ENCODE data around the gene CMSS1.
A peak's percentile ranks its signal among the peaks of the same experiment; 100 is the strongest.

CMSS1 gene

GRCh38 chr3:99864289-99864688 is 46.6 kb downstream of the CMSS1 start:
- no peaks in the 10 kb centered on the region for H3K9me2 ChIP-seq (replicated peaks; ENCODE audit: low read depth, low read length)
- H3K36me3 ChIP-seq (ENCODE audit: insufficient read depth, low read length): no peaks in the 10 kb centered on the region
- H3K27me3 ChIP-seq (ENCODE audit: insufficient read depth, low read length, poor library complexity, severe bottlenecking): no peaks in the 10 kb centered on the region
- H4K20me1 ChIP-seq (ENCODE audit: insufficient read depth, low read length, poor library complexity, severe bottlenecking): peaks cover 3% of the 10 kb centered on the region
- H3F3A ChIP-seq (ENCODE audit: low read depth): 0 out of 2 replicates have a peak, but pooled peaks cover 3% of the 10 kb centered on the region
- no peak overlapping the region for H2AFZ ChIP-seq (ENCODE audit: low read length)
- peaks cover 31% of the 10 kb centered on the region for H3K4me1 ChIP-seq (ENCODE audit: insufficient read depth, low read length, poor library complexity, severe bottlenecking)
- no peaks in the 10 kb centered on the region for H3K79me2 ChIP-seq (ENCODE audit: insufficient read depth, low read length)
- H3K4me2 ChIP-seq (ENCODE audit: low read depth, low read length, poor library complexity, severe bottlenecking): no peak overlapping the region
- H3K9me3 ChIP-seq (ENCODE audit: insufficient read depth, low read depth, low read length): no peaks in the 10 kb centered on the region
- H3K4me3 ChIP-seq (ENCODE audit: low read length, poor library complexity, severe bottlenecking): no peak overlapping the region
- no peak overlapping the region for H3K9ac ChIP-seq (ENCODE audit: low read depth, low read length, poor library complexity, severe bottlenecking)
- TF ChIP-seq EZH2phosphoT487 (IDR thresholded peaks at IDR 0.05; ENCODE audit: borderline replicate concordance): no peak
- TF ChIP-seq CTCF (conservative IDR thresholded peaks at IDR 0.05; ENCODE audit: low read length): no peak

- no peaks in the 10 kb centered on the region for H3K36me3 ChIP-seq (ENCODE audit: insufficient read depth, low read length)
Measured at GRCh38 chr3:99865321-99865720, 47.7 kb downstream of the CMSS1 start.

GRCh38 chr3:99866261-99866761 is 48.6 kb downstream of the CMSS1 start:
- H3K4me2 ChIP-seq (ENCODE audit: low read depth, low read length, poor library complexity, severe bottlenecking): peak overlapping the region; percentile 56
- no peaks in the 10 kb centered on the region for H3K79me2 ChIP-seq (ENCODE audit: insufficient read depth, low read length)
- no peaks in the 10 kb centered on the region for H3K9me2 ChIP-seq (replicated peaks; ENCODE audit: low read depth, low read length)

More at GRCh38 chr3:99865321-99865720, 47.7 kb downstream of the CMSS1 start:
- Histone ChIP-seq H3K4me3 (ENCODE audit: low read length, poor library complexity, severe bottlenecking) (no peak overlapping the region), H3K9ac (ENCODE audit: low read depth, low read length, poor library complexity, severe bottlenecking) (no peak overlapping the region), H3F3A (ENCODE audit: low read depth) (0 out of 2 replicates have a peak, but pooled peaks cover 3% of the 10 kb centered on the region), H3K9me2 (replicated peaks; ENCODE audit: low read depth, low read length) (no peaks in the 10 kb centered on the region), H3K79me2 (ENCODE audit: insufficient read depth, low read length) (no peaks in the 10 kb centered on the region), H4K20me1 (ENCODE audit: insufficient read depth, low read length, poor library complexity, severe bottlenecking) (peaks cover 3% of the 10 kb centered on the region), H3K4me2 (ENCODE audit: low read depth, low read length, poor library complexity, severe bottlenecking) (no peak overlapping the region), H3K27me3 (ENCODE audit: insufficient read depth, low read length, poor library complexity, severe bottlenecking) (no peaks in the 10 kb centered on the region), H2AFZ (ENCODE audit: low read length) (no peak overlapping the region), H3K4me1 (ENCODE audit: insufficient read depth, low read length, poor library complexity, severe bottlenecking) (peaks cover 31% of the 10 kb centered on the region), H3K9me3 (ENCODE audit: insufficient read depth, low read depth, low read length) (no peaks in the 10 kb centered on the region)
- TF ChIP-seq CTCF (conservative IDR thresholded peaks at IDR 0.05; ENCODE audit: low read length) (no peak), EZH2phosphoT487 (IDR thresholded peaks at IDR 0.05; ENCODE audit: borderline replicate concordance) (no peak)

More at GRCh38 chr3:99866261-99866761, 48.6 kb downstream of the CMSS1 start:
- peak overlapping the region; percentile 36 for H3K4me3 ChIP-seq (ENCODE audit: low read length, poor library complexity, severe bottlenecking)
- H3K36me3 ChIP-seq (ENCODE audit: insufficient read depth, low read length): no peaks in the 10 kb centered on the region
- TF ChIP-seq EZH2phosphoT487 (IDR thresholded peaks at IDR 0.05; ENCODE audit: borderline replicate concordance) (no peak), CTCF (conservative IDR thresholded peaks at IDR 0.05; ENCODE audit: low read length) (no peak)
- H3K9me3 ChIP-seq (ENCODE audit: insufficient read depth, low read depth, low read length): no peaks in the 10 kb centered on the region
- no peak overlapping the region for H2AFZ ChIP-seq (ENCODE audit: low read length)
- peaks cover 3% of the 10 kb centered on the region for H4K20me1 ChIP-seq (ENCODE audit: insufficient read depth, low read length, poor library complexity, severe bottlenecking)
- H3K9ac ChIP-seq (ENCODE audit: low read depth, low read length, poor library complexity, severe bottlenecking): no peak overlapping the region
- H3F3A ChIP-seq (ENCODE audit: low read depth): 0 out of 2 replicates have a peak, but pooled peaks cover 3% of the 10 kb centered on the region
- peaks cover 31% of the 10 kb centered on the region for H3K4me1 ChIP-seq (ENCODE audit: insufficient read depth, low read length, poor library complexity, severe bottlenecking)
- no peaks in the 10 kb centered on the region for H3K27me3 ChIP-seq (ENCODE audit: insufficient read depth, low read length, poor library complexity, severe bottlenecking)

Data from Loucy (cell line).